Mesenchymal stem cell (in vitro differentiated cells and primary cell): Measurements from ENCODE around the gene COBL.

Experiments used
- DNase-seq: peaks from one replicate; pipeline ENCODE4 v3.0.0-alpha.2; 2013
- H2AFZ ChIP-seq: one replicate; pipeline ENCODE4 v1.6.1; 2013; ENCODE audit warnings: low read depth, mild to moderate bottlenecking, control low read depth, inconsistent platforms, low read length, moderate library complexity
- H2AK5ac ChIP-seq: 2 replicates; pipeline ENCODE4 v1.6.1; 2013; ENCODE audit warnings: low read length, moderate library complexity, mild to moderate bottlenecking, inconsistent platforms; ENCODE audit not compliant: severe bottlenecking
- H2BK120ac ChIP-seq: one replicate; pipeline ENCODE4 v1.6.1; 2013; ENCODE audit warnings: low read depth, mild to moderate bottlenecking, inconsistent platforms, low read length, moderate library complexity
- H2BK12ac ChIP-seq, 2 experiments: one replicate each; pipeline ENCODE4 v1.6.1; 2013; ENCODE audit warnings: inconsistent platforms in 2 of 2, low read length in 2 of 2, mild to moderate bottlenecking in 2 of 2, moderate library complexity in 2 of 2, control low read depth in 1 of 2
- H2BK15ac ChIP-seq: one replicate; pipeline ENCODE4 v1.6.1; 2013; ENCODE audit warnings: mild to moderate bottlenecking, low read depth, inconsistent platforms; ENCODE audit not compliant: poor library complexity, severe bottlenecking
- H2BK5ac ChIP-seq: 2 replicates; pipeline ENCODE4 v1.6.1; 2013; ENCODE audit warnings: low read depth, mild to moderate bottlenecking, low read length, control low read depth, inconsistent platforms; ENCODE audit not compliant: poor library complexity, severe bottlenecking
- H3K14ac ChIP-seq, 2 experiments: one replicate each; pipeline ENCODE4 v1.6.1; 2013; ENCODE audit warnings: inconsistent platforms in 2 of 2, low read length in 2 of 2, control low read depth in 1 of 2, mild to moderate bottlenecking in 1 of 2, moderate library complexity in 1 of 2
- H3K18ac ChIP-seq, 2 experiments: one replicate each; pipeline ENCODE4 v1.6.1; 2013; ENCODE audit warnings: inconsistent platforms in 2 of 2, low read length in 2 of 2, control low read depth in 1 of 2, low read depth in 1 of 2, mild to moderate bottlenecking in 1 of 2
- H3K23ac ChIP-seq, 2 experiments: one replicate each; pipeline ENCODE4 v1.6.1; 2013; ENCODE audit warnings: inconsistent platforms in 2 of 2, low read length in 2 of 2, mild to moderate bottlenecking in 2 of 2, moderate library complexity in 2 of 2, control low read depth in 1 of 2
- H3K27ac ChIP-seq: 2 replicates; pipeline ENCODE4 v1.5.1; 2013; ENCODE audit warnings: mild to moderate bottlenecking, moderate library complexity, low read length, control low read depth, inconsistent platforms; ENCODE audit not compliant: poor library complexity, severe bottlenecking
- H3K27me3 ChIP-seq, 2 experiments: 2 replicates each; pipeline versions ENCODE4 v1.6.1 to v1.7.0; 2013; ENCODE audit warnings: low read length in 2 of 2, mild to moderate bottlenecking in 2 of 2, moderate library complexity in 2 of 2, control low read depth in 1 of 2, inconsistent platforms in 1 of 2; ENCODE audit not compliant: control insufficient read depth in 1 of 2, insufficient read depth in 1 of 2
- H3K36me3 ChIP-seq, 2 experiments: 2 replicates each; pipeline versions ENCODE4 v1.6.1 to v1.7.0; 2013; ENCODE audit warnings: low read length in 2 of 2, control low read depth in 1 of 2, inconsistent platforms in 1 of 2, low read depth in 1 of 2, mild to moderate bottlenecking in 1 of 2; ENCODE audit not compliant: insufficient read depth in 2 of 2, control insufficient read depth in 1 of 2
- H3K4ac ChIP-seq, 2 experiments: one replicate each; pipeline ENCODE4 v1.6.1; 2013; ENCODE audit warnings: inconsistent platforms in 2 of 2, low read length in 2 of 2, mild to moderate bottlenecking in 2 of 2, moderate library complexity in 2 of 2, control low read depth in 1 of 2, low read depth in 1 of 2
- H3K4me1 ChIP-seq: 2 replicates; pipeline ENCODE4 v1.6.1; 2013; ENCODE audit warnings: low read depth, low read length, control low read depth; ENCODE audit not compliant: control insufficient read depth, insufficient read depth
- H3K4me2 ChIP-seq: 2 replicates; pipeline ENCODE4 v1.6.1; 2013; ENCODE audit warnings: low read length, mild to moderate bottlenecking, inconsistent platforms; ENCODE audit not compliant: poor library complexity, severe bottlenecking
- H3K4me3 ChIP-seq, 2 experiments: 2 replicates each; pipeline versions ENCODE4 v1.5.1 to v1.7.0; 2013; ENCODE audit warnings: low read length in 2 of 2, mild to moderate bottlenecking in 2 of 2, control low read depth in 1 of 2, low read depth in 1 of 2; ENCODE audit not compliant: insufficient read depth in 1 of 2
- H3K79me1 ChIP-seq: replicated peaks from 2 replicates; pipeline ENCODE4 v1.6.1; 2013; ENCODE audit warnings: mild to moderate bottlenecking, control low read depth, low read length, inconsistent platforms; ENCODE audit not compliant: poor library complexity, severe bottlenecking
- H3K9ac ChIP-seq: 2 replicates; pipeline ENCODE4 v1.7.0; 2013; ENCODE audit warnings: mild to moderate bottlenecking, low read length, moderate library complexity
- H3K9me3 ChIP-seq: 2 replicates; pipeline ENCODE4 v1.7.0; 2013; ENCODE audit warnings: mild to moderate bottlenecking, low read length; ENCODE audit not compliant: control insufficient read depth
- H4K8ac ChIP-seq: one replicate; pipeline ENCODE4 v1.6.1; 2013; ENCODE audit warnings: inconsistent platforms, mild to moderate bottlenecking, low read length, moderate library complexity
- H4K91ac ChIP-seq: one replicate; pipeline ENCODE4 v1.6.1; 2013; ENCODE audit warnings: mild to moderate bottlenecking, low read length, inconsistent platforms
- WGBS: methylation state at CpG from one replicate; pipeline ENCODE4 v1.1.7; 2013; ENCODE audit warnings: mixed read lengths; 5-methylcytosine and 5-hydroxymethylcytosine counted together

COBL gene

DNA sequence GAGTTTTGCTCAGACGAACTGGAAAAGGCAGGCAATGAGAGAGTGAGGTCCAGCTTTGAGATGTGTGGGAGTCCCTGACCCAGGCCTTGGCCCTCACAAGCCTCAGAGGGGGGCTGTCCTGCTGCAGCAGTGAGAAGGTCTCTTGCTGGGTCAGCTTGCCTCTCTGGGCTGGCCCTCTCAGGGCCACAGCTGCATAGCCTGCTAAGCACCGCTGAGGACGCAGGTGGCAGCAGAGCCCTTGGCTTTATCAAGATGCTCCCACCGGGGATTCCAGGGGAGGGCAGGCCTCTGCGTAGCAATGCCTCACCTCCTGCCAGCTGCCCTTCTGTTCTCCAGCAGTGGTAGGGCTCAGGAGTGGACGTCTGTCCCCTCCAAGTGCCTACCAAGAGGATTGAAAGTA, 128.7 kb downstream of the COBL start:
- Histone ChIP-seq H2BK12ac (no peak overlapping the region), H4K8ac (no peak overlapping the region), H3K4me3 (no peak overlapping the region), H3K4ac (no peak overlapping the region), H3K27me3 (peaks cover 0 to 25% of the 10 kb centered on the region in 2 experiments), H2AFZ (no peak overlapping the region), H3K23ac (no peak overlapping the region), H2BK15ac (no peak overlapping the region), H3K4me2 (no peak overlapping the region), H3K79me1 (no peaks in the 10 kb centered on the region), H3K27ac (no peak overlapping the region), H2AK5ac (no peak overlapping the region), H3K18ac (no peak overlapping the region), H3K4me1 (peaks cover 2% of the 10 kb centered on the region), H4K91ac (no peak overlapping the region), H2BK5ac (no peak overlapping the region), H2BK120ac (no peak overlapping the region), H3K9ac (no peak overlapping the region), H3K9me3 (no peaks in the 10 kb centered on the region), H3K14ac (no peak overlapping the region), H3K36me3 (no peaks in the 10 kb centered on the region)
- DNase-seq, result no peak
- WGBS, result 27% methylated on average over 6 of the region's 6 CpGs

DNA sequence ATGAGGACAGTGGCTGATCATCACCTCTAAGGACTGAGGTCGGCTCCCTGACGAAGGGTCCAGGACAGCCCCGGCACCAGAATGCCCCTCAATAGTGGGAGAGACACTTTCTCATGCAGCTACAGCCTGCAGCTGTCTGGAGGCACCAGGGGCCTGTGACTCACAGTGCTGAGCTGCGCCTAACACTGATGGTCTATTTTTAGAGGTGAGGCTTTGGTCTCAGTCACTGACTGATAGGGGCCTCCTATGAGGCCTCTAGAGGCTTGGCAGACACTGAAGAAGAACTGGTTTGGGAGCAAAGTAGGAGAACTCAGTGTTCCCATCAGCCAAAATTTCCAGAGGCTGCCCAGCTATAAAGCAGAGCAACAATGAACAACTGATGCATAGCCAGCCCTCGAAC, 130.1 kb downstream of the COBL start:
- Histone ChIP-seq H3K4ac (no peak overlapping the region), H2AFZ (no peak overlapping the region), H2BK12ac (no peak overlapping the region), H3K14ac (peak overlapping the region in 1 of 2 experiments; percentile 58), H3K4me1 (peaks cover 2% of the 10 kb centered on the region), H3K4me2 (no peak overlapping the region), H2BK15ac (no peak overlapping the region), H3K9ac (no peak overlapping the region), H3K9me3 (no peaks in the 10 kb centered on the region), H3K23ac (no peak overlapping the region), H3K4me3 (no peak overlapping the region), H3K18ac (no peak overlapping the region), H3K79me1 (no peaks in the 10 kb centered on the region), H2BK5ac (no peak overlapping the region), H3K27me3 (peaks cover 0 to 34% of the 10 kb centered on the region in 2 experiments), H4K91ac (no peak overlapping the region), H3K27ac (no peak overlapping the region), H4K8ac (no peak overlapping the region), H2BK120ac (no peak overlapping the region), H2AK5ac (no peak overlapping the region), H3K36me3 (no peaks in the 10 kb centered on the region)
- peak; percentile 34 for DNase-seq
- 26% methylated on average over 4 of the region's 5 CpGs for WGBS

DNA sequence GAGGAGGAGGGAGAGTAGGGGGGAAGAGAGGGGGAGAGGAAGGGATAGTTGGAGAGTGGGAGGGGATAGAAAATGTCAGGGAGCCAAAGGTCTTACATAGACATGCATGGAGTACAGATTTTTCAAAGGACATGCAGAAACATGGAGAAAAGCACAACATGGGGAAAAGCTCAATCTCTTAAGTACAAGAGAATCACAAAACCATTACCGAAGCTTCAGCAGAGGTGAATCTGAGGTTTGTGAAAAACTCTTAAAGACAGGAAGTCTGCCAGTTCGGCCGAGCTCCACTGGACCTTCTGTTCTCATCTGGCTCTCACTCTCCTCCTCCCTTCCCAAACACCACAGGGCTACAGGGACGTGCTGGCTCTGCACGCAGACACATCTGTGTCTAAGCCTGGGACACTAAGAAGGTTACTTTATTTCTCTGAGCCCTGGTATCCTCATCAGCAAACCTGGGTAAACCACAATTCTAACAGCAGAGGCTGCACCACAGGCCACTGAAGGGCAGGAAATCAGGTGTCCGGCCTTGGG, 133.9 kb downstream of the COBL start:
- Histone ChIP-seq H3K27ac (no peak overlapping the region), H3K9ac (no peak overlapping the region), H3K4me2 (no peak overlapping the region), H2BK15ac (no peak overlapping the region), H2BK12ac (no peak overlapping the region), H3K27me3 (peaks cover 0 to 47% of the 10 kb centered on the region in 2 experiments), H3K4me3 (no peak overlapping the region), H3K36me3 (no peaks in the 10 kb centered on the region), H2AK5ac (no peak overlapping the region), H3K14ac (no peak overlapping the region), H3K4me1 (peaks cover 2% of the 10 kb centered on the region), H3K79me1 (no peaks in the 10 kb centered on the region), H2BK120ac (no peak overlapping the region), H3K4ac (no peak overlapping the region), H3K23ac (no peak overlapping the region), H4K8ac (no peak overlapping the region), H3K9me3 (no peaks in the 10 kb centered on the region), H2AFZ (no peak overlapping the region), H4K91ac (no peak overlapping the region), H3K18ac (no peak overlapping the region), H2BK5ac (no peak overlapping the region)
- DNase-seq, result no peak
- WGBS, result 66% methylated on average over 6 of the region's 6 CpGs

DNA sequence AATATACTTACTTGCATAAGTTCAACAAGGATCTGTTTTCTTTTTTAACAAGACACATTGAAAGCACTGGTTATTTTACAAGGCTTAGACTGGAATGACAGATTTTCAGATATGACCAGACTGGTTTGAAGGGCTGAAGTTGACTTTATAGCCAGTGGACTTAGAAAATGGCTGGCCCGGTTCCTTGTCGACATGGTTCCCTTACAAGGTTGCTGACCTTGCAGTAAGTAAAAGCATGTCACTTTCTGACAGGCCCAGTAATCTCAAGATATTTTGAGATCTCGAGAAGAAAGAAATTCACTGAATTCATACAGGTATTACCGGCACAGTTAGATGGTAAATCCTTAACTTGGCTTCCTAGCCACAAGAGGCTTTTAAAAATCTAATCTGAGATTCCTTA, 136.5 kb downstream of the COBL start:
- no peak for DNase-seq
- no peak overlapping the region for H3K27ac ChIP-seq
- H4K8ac ChIP-seq, result no peak overlapping the region
- no peak overlapping the region for H3K18ac ChIP-seq
- H2BK120ac ChIP-seq, result no peak overlapping the region
- H2BK5ac ChIP-seq, result no peak overlapping the region
- H2BK12ac ChIP-seq, result no peak overlapping the region
- no peaks in the 10 kb centered on the region for H3K79me1 ChIP-seq
- H3K9ac ChIP-seq, result no peak overlapping the region
- 89% methylated on average over 4 of the region's 4 CpGs for WGBS
- no peaks in the 10 kb centered on the region for H3K9me3 ChIP-seq
- H3K4me2 ChIP-seq, result no peak overlapping the region
- H3K27me3 ChIP-seq, result peaks cover 7 to 51% of the 10 kb centered on the region in 2 experiments
- no peak overlapping the region for H2AFZ ChIP-seq
- no peaks in the 10 kb centered on the region for H3K4me1 ChIP-seq
- H2AK5ac ChIP-seq, result no peak overlapping the region
- H3K23ac ChIP-seq, result no peak overlapping the region
- H3K4me3 ChIP-seq, result no peak overlapping the region
- no peak overlapping the region for H2BK15ac ChIP-seq
- no peak overlapping the region for H4K91ac ChIP-seq
- H3K36me3 ChIP-seq, result no peaks in the 10 kb centered on the region
- no peak overlapping the region for H3K14ac ChIP-seq
- no peak overlapping the region for H3K4ac ChIP-seq
